Loucy (cell line): Measurements from ENCODE around the gene TMEM270.

Experiments
- EZH2phosphoT487 ChIP-seq: fragments of 200-600 bp; IDR thresholded peaks from 2 replicates; pipeline ENCODE4 v1.6.1; 2018; ENCODE audit warnings: antibody characterized with exemption, mild to moderate bottlenecking, moderate library complexity, borderline replicate concordance
- TF ChIP-seq, protein P1 (sequence below): fragments of 200-600 bp; sonication (generic); conservative IDR thresholded peaks from 2 replicates; pipeline ENCODE4 v1.5.1; 2014; ENCODE audit warnings: mild to moderate bottlenecking, antibody characterized with exemption, low read length

DNA sequence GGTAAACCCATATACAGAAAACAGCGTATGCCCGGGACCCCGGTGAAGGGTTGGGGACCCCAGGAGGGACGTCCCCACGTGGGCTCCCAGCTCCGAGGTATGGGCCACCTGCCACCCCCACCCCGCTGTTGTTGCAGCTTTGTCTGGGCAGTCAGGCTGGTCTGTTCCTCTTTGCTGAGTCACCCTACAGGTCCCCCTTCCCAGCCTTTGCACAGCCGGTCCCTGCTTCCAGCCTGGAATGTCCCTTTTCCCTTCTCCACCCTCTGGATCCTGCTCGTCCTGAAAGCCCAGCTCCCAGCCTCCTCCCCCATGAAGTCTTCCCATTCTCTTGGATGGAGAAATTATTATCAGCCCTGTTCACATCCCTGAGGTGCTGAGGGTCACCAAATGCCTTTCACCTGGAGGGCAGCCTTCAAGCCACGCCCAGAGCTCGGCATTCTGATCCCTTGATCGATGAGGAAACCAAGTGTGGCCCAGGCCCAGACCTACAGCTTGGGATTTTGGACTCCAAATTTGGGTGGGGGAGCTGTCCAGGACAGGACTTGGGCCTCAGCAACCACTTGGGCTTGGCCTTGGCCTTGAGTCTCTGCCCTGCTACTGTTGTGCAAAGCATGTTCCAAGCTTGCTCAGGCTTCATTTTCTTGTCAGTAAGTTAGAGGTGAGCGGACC, 27.6 kb upstream of the TMEM270 start:
- TF ChIP-seq, protein P1, sequence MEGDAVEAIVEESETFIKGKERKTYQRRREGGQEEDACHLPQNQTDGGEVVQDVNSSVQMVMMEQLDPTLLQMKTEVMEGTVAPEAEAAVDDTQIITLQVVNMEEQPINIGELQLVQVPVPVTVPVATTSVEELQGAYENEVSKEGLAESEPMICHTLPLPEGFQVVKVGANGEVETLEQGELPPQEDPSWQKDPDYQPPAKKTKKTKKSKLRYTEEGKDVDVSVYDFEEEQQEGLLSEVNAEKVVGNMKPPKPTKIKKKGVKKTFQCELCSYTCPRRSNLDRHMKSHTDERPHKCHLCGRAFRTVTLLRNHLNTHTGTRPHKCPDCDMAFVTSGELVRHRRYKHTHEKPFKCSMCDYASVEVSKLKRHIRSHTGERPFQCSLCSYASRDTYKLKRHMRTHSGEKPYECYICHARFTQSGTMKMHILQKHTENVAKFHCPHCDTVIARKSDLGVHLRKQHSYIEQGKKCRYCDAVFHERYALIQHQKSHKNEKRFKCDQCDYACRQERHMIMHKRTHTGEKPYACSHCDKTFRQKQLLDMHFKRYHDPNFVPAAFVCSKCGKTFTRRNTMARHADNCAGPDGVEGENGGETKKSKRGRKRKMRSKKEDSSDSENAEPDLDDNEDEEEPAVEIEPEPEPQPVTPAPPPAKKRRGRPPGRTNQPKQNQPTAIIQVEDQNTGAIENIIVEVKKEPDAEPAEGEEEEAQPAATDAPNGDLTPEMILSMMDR = no peak
- no peak for TF ChIP-seq EZH2phosphoT487
